Measurements from ENCODE around the gene CASP10. TPM values are rescaled to one million over a fixed set of nuclear protein-coding genes. Genes with fewer than 3 reads are reported as not detected.

The CASP10 gene
- polyA plus RNA-seq, 2 donors = 5.2 to 8.7 TPM

DNA sequence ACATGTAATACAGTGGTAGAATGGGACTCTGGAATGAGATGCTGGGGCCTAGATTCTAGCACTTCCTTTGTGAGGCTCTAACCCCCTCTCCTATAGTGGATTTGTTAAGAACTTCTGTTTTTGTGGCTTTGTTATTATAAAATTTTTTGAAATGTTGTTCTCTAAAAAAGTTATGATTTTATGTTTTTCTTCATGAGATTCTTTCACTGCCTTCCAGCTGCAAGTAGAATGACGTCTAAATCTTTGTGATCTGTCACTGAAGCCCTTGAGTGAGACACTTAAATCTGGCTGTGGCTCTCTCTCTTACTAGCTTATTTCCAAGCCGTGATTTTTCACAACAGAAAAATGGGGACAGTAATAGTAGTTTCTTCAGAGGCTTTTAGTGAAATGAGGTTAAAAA, 79.0 kb downstream of the CASP10 start:
- Histone ChIP-seq H3K27me3 (ENCODE audit: control insufficient read depth in 1 of 2, insufficient read depth in 2 of 2, low read length in 2 of 2) (no peaks in the 10 kb centered on the region), H3K27ac (ENCODE audit: low read depth in 2 of 2, low read length in 1 of 2) (peak overlapping the region in 1 of 2 donors; percentile 4), H3K9me3 (ENCODE audit: control insufficient read depth in 2 of 2, insufficient read depth in 1 of 2, low read depth in 1 of 2, low read length in 1 of 2) (no peaks in the 10 kb centered on the region), H3K4me1 (ENCODE audit: control insufficient read depth in 2 of 2, insufficient read depth in 2 of 2, low read length in 1 of 2) (peaks cover 0 to 8% of the 10 kb centered on the region in 2 donors), H3K4me3 (ENCODE audit: low read depth in 1 of 2, low read length in 2 of 2) (peak overlapping the region in 1 of 2 donors; percentile 36), H3K36me3 (ENCODE audit: control insufficient read depth in 2 of 2, insufficient read depth in 2 of 2, low read length in 1 of 2) (peaks cover 3 to 4% of the 10 kb centered on the region in 2 donors)
- WGBS, 2 donors = 49 to 62% methylated on average over 2 of the region's 2 CpGs

DNA sequence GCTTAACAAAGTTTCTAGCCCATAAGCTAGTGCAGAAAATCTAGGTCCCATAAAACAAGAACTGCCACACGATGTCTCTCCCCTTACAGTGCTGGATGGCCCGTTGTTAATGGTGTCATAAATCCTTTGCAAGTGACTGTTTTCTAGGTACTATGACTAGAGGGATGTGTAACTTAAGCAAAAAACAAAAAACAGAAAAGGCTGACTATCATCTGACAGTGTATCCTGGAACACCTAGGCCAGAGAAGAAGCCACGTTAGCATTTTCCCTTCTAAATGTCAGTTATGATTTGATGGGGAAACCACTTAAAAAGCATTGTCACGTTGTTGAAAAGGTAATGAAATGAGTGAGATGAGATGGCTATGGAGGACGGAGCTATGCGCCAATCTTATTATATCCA, 79.8 kb downstream of the CASP10 start:
- H3K4me3 ChIP-seq (ENCODE audit: low read depth in 1 of 2, low read length in 2 of 2) = no peak overlapping the region
- H3K27me3 ChIP-seq (ENCODE audit: control insufficient read depth in 1 of 2, insufficient read depth in 2 of 2, low read length in 2 of 2) = no peaks in the 10 kb centered on the region
- peaks cover 0 to 8% of the 10 kb centered on the region in 2 donors for H3K4me1 ChIP-seq (ENCODE audit: control insufficient read depth in 2 of 2, insufficient read depth in 2 of 2, low read length in 1 of 2)
- no peak overlapping the region for H3K27ac ChIP-seq (ENCODE audit: low read depth in 2 of 2, low read length in 1 of 2)
- WGBS, 2 donors = 68 to 69% methylated on average over 6 of the region's 6 CpGs
- no peaks in the 10 kb centered on the region for H3K9me3 ChIP-seq (ENCODE audit: control insufficient read depth in 2 of 2, insufficient read depth in 1 of 2, low read depth in 1 of 2, low read length in 1 of 2)
- peaks cover 3 to 8% of the 10 kb centered on the region in 2 donors for H3K36me3 ChIP-seq (ENCODE audit: control insufficient read depth in 2 of 2, insufficient read depth in 2 of 2, low read length in 1 of 2)

DNA sequence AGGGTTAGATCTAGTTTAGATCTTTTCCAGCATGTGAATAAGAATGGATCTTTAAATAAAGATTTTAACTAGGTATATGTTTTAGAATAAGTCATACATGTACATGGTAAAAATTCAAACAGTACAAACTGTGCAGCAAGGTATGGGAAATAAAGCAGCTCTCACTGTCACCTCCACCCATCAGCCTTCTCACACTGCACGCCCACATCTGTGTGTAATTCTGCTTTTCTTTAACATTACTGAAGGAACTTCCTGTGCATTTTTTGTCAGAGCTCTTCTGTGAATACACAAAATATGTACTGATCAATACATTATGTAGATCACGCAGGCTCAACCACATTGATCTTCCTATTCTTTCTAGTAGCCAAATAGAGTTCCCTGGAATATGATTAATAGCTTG, 80.8 kb downstream of the CASP10 start:
- Histone ChIP-seq H3K4me3 (ENCODE audit: low read depth in 1 of 2, low read length in 2 of 2) (no peak overlapping the region), H3K27me3 (ENCODE audit: control insufficient read depth in 1 of 2, insufficient read depth in 2 of 2, low read length in 2 of 2) (no peaks in the 10 kb centered on the region), H3K27ac (ENCODE audit: low read depth in 2 of 2, low read length in 1 of 2) (no peak overlapping the region), H3K36me3 (ENCODE audit: control insufficient read depth in 2 of 2, insufficient read depth in 2 of 2, low read length in 1 of 2) (peaks cover 3 to 10% of the 10 kb centered on the region in 2 donors), H3K4me1 (ENCODE audit: control insufficient read depth in 2 of 2, insufficient read depth in 2 of 2, low read length in 1 of 2) (peaks cover 0 to 8% of the 10 kb centered on the region in 2 donors), H3K9me3 (ENCODE audit: control insufficient read depth in 2 of 2, insufficient read depth in 1 of 2, low read depth in 1 of 2, low read length in 1 of 2) (no peaks in the 10 kb centered on the region)
- 71 to 76% methylated on average over 2 of the region's 2 CpGs for WGBS, 2 donors

DNA sequence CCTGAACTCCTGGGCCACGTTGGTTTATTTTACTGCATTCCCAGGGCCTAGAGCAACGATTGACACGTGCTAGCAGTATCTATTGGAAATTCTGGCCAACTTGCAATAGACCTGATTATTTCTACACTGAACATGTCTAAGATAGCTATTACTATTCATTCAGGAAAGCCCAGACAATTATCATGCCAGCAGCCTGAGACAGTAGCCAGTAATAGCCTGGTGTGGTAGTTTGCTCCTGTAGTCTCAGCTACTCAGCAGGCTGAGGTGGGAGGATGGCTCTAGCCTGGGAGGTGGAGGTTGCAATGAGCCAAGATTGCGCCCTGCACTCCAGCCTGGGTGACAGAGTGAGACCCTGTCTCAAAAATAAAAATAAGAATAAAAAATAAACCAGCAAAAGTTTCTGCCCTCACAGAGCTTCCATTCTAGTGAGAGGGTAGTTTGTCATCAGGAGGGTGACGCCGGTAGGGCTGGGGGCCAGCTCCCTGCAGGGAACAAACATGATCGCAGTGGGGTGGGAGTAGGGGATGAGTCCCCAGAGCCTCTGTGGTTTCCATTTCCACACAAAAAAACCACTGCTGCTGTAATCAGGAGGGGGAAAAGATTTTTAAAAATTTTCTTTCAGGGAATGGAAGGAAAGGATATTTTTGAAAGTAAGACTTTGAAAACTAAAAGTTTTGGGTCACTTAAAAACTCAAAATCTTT, 81.7 kb downstream of the CASP10 start:
- 82 to 83% methylated on average over 7 of the region's 7 CpGs for WGBS, 2 donors
- Histone ChIP-seq H3K4me1 (ENCODE audit: control insufficient read depth in 2 of 2, insufficient read depth in 2 of 2, low read length in 1 of 2) (peaks cover 0 to 5% of the 10 kb centered on the region in 2 donors), H3K4me3 (ENCODE audit: low read depth in 1 of 2, low read length in 2 of 2) (no peak overlapping the region), H3K27me3 (ENCODE audit: control insufficient read depth in 1 of 2, insufficient read depth in 2 of 2, low read length in 2 of 2) (no peaks in the 10 kb centered on the region), H3K36me3 (ENCODE audit: control insufficient read depth in 2 of 2, insufficient read depth in 2 of 2, low read length in 1 of 2) (peaks cover 3 to 11% of the 10 kb centered on the region in 2 donors), H3K9me3 (ENCODE audit: control insufficient read depth in 2 of 2, insufficient read depth in 1 of 2, low read depth in 1 of 2, low read length in 1 of 2) (no peaks in the 10 kb centered on the region), H3K27ac (ENCODE audit: low read depth in 2 of 2, low read length in 1 of 2) (no peak overlapping the region)

DNA sequence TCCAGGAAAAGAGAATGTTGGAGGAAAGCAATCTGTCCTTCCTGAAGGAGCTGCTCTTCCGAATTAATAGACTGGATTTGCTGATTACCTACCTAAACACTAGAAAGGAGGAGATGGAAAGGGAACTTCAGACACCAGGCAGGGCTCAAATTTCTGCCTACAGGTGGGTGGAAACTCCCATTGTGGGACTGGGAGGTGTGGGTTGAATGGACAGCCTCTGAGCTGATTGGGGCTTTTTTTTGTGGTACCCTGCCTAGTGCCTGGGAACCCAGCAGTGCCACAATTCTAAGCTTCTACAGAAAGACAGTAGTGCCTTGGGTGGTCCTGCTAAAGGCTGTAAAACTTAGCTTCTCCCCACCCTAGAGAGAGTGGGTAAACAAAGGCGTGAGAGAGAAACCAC, 83.7 kb downstream of the CASP10 start:
- Histone ChIP-seq H3K36me3 (ENCODE audit: control insufficient read depth in 2 of 2, insufficient read depth in 2 of 2, low read length in 1 of 2) (peaks cover 0 to 15% of the 10 kb centered on the region in 2 donors), H3K4me3 (ENCODE audit: low read depth in 1 of 2, low read length in 2 of 2) (no peak overlapping the region), H3K4me1 (ENCODE audit: control insufficient read depth in 2 of 2, insufficient read depth in 2 of 2, low read length in 1 of 2) (no peaks in the 10 kb centered on the region), H3K27me3 (ENCODE audit: control insufficient read depth in 1 of 2, insufficient read depth in 2 of 2, low read length in 2 of 2) (no peaks in the 10 kb centered on the region), H3K27ac (ENCODE audit: low read depth in 2 of 2, low read length in 1 of 2) (no peak overlapping the region), H3K9me3 (ENCODE audit: control insufficient read depth in 2 of 2, insufficient read depth in 1 of 2, low read depth in 1 of 2, low read length in 1 of 2) (no peaks in the 10 kb centered on the region)
- 86 to 87% methylated on average over 2 of the region's 2 CpGs for WGBS, 2 donors

DNA sequence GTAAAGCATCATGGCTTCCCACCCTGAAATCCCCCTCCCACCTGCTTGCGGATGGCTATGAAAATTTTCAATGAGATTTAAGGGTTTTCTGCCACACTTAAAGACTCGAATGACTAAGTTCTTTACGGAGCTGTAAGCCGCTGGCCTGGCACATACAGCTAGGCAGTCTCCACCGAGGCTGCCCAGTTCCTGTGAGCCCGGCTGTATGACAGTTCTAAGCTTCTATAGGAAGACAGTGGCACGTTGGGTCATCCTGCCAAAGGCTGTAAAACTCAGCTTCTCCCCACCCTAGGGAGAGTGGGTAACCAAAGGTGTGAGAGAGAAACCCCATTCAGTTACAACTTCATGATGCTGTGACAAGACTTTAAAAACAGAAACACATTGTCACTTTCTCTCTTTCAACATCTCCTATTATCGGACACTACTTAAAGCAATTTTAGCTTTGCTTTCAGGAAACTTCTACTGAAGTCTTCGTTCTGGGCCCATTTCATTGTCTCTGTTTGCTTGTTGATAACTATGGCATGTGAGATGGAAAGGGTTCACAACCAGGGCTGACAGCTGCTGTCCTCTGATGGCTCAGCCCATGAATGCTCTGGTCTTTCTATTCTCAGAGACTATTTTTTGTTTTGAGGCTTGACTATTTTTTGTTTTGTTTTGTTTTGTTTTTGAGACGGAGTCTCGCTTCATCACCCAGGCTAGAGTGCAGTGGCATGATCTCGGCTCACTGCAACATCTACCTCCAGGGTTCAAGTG, 84.5 kb downstream of the CASP10 start:
- 86 to 89% methylated on average over 12 of the region's 12 CpGs for WGBS, 2 donors
- peaks cover 0 to 20% of the 10 kb centered on the region in 2 donors for H3K36me3 ChIP-seq (ENCODE audit: control insufficient read depth in 2 of 2, insufficient read depth in 2 of 2, low read length in 1 of 2)
- no peaks in the 10 kb centered on the region for H3K9me3 ChIP-seq (ENCODE audit: control insufficient read depth in 2 of 2, insufficient read depth in 1 of 2, low read depth in 1 of 2, low read length in 1 of 2)
- no peaks in the 10 kb centered on the region for H3K4me1 ChIP-seq (ENCODE audit: control insufficient read depth in 2 of 2, insufficient read depth in 2 of 2, low read length in 1 of 2)
- H3K4me3 ChIP-seq (ENCODE audit: low read depth in 1 of 2, low read length in 2 of 2) = no peak overlapping the region
- H3K27me3 ChIP-seq (ENCODE audit: control insufficient read depth in 1 of 2, insufficient read depth in 2 of 2, low read length in 2 of 2) = no peaks in the 10 kb centered on the region
- H3K27ac ChIP-seq (ENCODE audit: low read depth in 2 of 2, low read length in 1 of 2) = no peak overlapping the region

DNA sequence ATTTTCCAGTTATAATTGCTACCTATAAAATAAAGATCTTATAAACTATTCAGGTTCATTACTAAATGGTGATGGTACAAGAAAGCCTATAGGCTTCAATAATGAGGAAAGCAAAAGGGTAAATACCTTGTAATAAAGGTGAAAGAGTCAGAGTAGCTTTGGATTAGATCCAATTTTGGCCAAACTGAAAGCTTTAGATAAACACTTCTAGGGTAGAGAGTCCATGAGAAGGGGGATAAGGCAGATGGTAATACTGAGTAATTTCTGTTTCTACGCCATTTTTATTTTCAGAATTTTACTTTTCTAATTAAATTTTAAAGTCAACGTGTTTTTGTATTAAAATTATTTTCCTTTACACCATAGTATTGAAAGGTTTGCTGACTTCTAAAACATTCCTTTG, 86.8 kb downstream of the CASP10 start:
- Histone ChIP-seq H3K36me3 (ENCODE audit: control insufficient read depth in 2 of 2, insufficient read depth in 2 of 2, low read length in 1 of 2) (peaks cover 0 to 22% of the 10 kb centered on the region in 2 donors), H3K27ac (ENCODE audit: low read depth in 2 of 2, low read length in 1 of 2) (no peak overlapping the region), H3K4me3 (ENCODE audit: low read depth in 1 of 2, low read length in 2 of 2) (no peak overlapping the region), H3K9me3 (ENCODE audit: control insufficient read depth in 2 of 2, insufficient read depth in 1 of 2, low read depth in 1 of 2, low read length in 1 of 2) (no peaks in the 10 kb centered on the region), H3K4me1 (ENCODE audit: control insufficient read depth in 2 of 2, insufficient read depth in 2 of 2, low read length in 1 of 2) (no peaks in the 10 kb centered on the region), H3K27me3 (ENCODE audit: control insufficient read depth in 1 of 2, insufficient read depth in 2 of 2, low read length in 2 of 2) (no peaks in the 10 kb centered on the region)
- 88 to 98% methylated on average over 2 of the region's 2 CpGs for WGBS, 2 donors

DNA sequence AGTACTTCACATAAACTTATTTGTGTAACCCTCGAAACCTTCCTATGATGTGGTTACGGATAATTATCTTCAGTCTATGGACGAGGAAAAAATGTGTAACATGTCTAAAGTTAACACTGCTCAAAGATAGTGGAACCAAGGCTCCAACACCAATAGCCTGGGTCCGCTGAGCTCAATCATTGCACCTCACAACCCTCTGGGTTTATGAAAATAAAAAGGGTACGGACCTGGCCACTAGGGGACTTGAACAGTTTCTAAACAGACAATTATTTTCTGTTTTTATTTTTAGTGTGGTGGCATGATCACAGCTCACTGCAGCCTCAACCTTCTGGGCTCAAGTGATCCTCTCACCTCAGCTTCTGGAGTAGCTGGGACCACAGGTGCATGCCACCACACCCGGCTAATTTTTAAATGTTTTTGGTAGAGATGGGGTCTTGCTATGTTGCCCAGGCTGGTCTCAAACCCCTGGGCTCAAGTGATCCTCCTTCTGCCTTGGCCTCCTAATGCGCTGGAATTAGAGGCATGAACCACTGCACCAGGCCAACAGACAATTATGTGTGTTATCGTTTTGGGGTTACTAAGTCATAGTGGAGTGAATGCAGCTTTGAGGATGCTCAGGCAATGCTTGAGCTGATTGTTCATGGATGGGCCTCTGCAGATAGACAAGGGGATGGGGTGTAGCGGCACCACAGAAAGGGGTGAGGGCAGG, 87.5 kb downstream of the CASP10 start:
- H3K4me1 ChIP-seq (ENCODE audit: control insufficient read depth in 2 of 2, insufficient read depth in 2 of 2, low read length in 1 of 2) = no peaks in the 10 kb centered on the region
- H3K27ac ChIP-seq (ENCODE audit: low read depth in 2 of 2, low read length in 1 of 2) = no peak overlapping the region
- H3K4me3 ChIP-seq (ENCODE audit: low read depth in 1 of 2, low read length in 2 of 2) = no peak overlapping the region
- H3K9me3 ChIP-seq (ENCODE audit: control insufficient read depth in 2 of 2, insufficient read depth in 1 of 2, low read depth in 1 of 2, low read length in 1 of 2) = no peaks in the 10 kb centered on the region
- 89 to 94% methylated on average over 9 of the region's 9 CpGs for WGBS, 2 donors
- no peaks in the 10 kb centered on the region for H3K27me3 ChIP-seq (ENCODE audit: control insufficient read depth in 1 of 2, insufficient read depth in 2 of 2, low read length in 2 of 2)
- H3K36me3 ChIP-seq (ENCODE audit: control insufficient read depth in 2 of 2, insufficient read depth in 2 of 2, low read length in 1 of 2) = peaks cover 0 to 22% of the 10 kb centered on the region in 2 donors

DNA sequence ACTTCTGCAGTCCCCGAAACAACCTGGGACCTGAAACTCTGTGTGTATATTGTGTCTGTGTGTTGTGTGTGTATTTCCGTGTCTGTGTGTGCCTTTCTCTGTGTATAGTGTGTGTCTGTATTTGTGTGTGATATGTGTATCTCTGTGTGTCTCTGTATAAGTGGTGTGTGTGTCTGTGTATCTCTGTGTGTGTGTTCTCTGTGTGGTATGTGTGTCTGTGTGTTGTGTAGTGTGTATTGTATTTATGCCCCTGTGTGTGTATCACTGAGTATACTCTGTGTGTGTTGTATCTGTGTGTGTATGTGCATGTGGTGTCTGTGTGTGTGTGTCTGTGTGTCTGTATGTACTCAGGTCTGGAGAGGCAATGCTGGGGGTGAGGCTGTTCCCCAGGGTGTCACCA, 89.0 kb downstream of the CASP10 start:
- Histone ChIP-seq H3K4me3 (ENCODE audit: low read depth in 1 of 2, low read length in 2 of 2) (no peak overlapping the region), H3K4me1 (ENCODE audit: control insufficient read depth in 2 of 2, insufficient read depth in 2 of 2, low read length in 1 of 2) (no peaks in the 10 kb centered on the region)

More for the DNA sequence above, 89.0 kb downstream of the CASP10 start:
- peaks cover 0 to 23% of the 10 kb centered on the region in 2 donors for H3K36me3 ChIP-seq (ENCODE audit: control insufficient read depth in 2 of 2, insufficient read depth in 2 of 2, low read length in 1 of 2)
- 94 to 96% methylated on average over 2 of the region's 2 CpGs for WGBS, 2 donors
- H3K27ac ChIP-seq (ENCODE audit: low read depth in 2 of 2, low read length in 1 of 2) = no peak overlapping the region
- H3K9me3 ChIP-seq (ENCODE audit: control insufficient read depth in 2 of 2, insufficient read depth in 1 of 2, low read depth in 1 of 2, low read length in 1 of 2) = no peaks in the 10 kb centered on the region
- H3K27me3 ChIP-seq (ENCODE audit: control insufficient read depth in 1 of 2, insufficient read depth in 2 of 2, low read length in 2 of 2) = no peaks in the 10 kb centered on the region

Data from esophagus (tissue), 2 donors.